Neural cell (in vitro differentiated cells): ENCODE measurements around the gene RPE65. TPM values are rescaled to one million over a fixed set of nuclear protein-coding genes. Genes with fewer than 3 reads are reported as not detected.

ENCODE experiments used
- H2AFZ ChIP-seq: fragments of 200-600, 300-800 bp; sonication (generic), shearing (Covaris generic); 2 replicates; pipeline ENCODE4 v1.6.0; 2014; ENCODE audit warnings: low read depth, mild to moderate bottlenecking, antibody characterized with exemption, low read length, moderate library complexity
- H3F3A ChIP-seq: fragments of 200-600 bp; shearing (Covaris generic); 2 replicates; pipeline ENCODE4 v1.6.1; 2016; ENCODE audit warnings: mild to moderate bottlenecking, moderate library complexity, mixed read lengths, antibody characterized with exemption, low read length; ENCODE audit not compliant: insufficient read depth, poor library complexity, severe bottlenecking
- H3K27ac ChIP-seq: fragments of 200-600, 300-800 bp; sonication (generic), shearing (Covaris generic); 2 replicates; pipeline ENCODE4 v1.5.1; 2014; ENCODE audit warnings: mild to moderate bottlenecking, low read length, moderate library complexity
- H3K27me3 ChIP-seq: fragments of 300-800, 200-600 bp; sonication (generic), shearing (Covaris generic); 2 replicates; pipeline ENCODE4 v1.6.0; 2014; ENCODE audit warnings: mild to moderate bottlenecking, low read depth, low read length, moderate library complexity; ENCODE audit not compliant: insufficient read depth
- H3K36me3 ChIP-seq: fragments of 300-800, 200-600 bp; sonication (generic), shearing (Covaris generic); 2 replicates; pipeline ENCODE4 v1.5.1; 2014; ENCODE audit warnings: mild to moderate bottlenecking, antibody characterized with exemption, low read length, moderate library complexity; ENCODE audit not compliant: insufficient read depth
- H3K4me2 ChIP-seq: fragments of 300-800, 200-600 bp; sonication (generic), shearing (Covaris generic); 2 replicates; pipeline ENCODE4 v1.6.0; 2014; ENCODE audit warnings: mild to moderate bottlenecking, low read length
- H3K4me3 ChIP-seq: fragments of 300-800, 200-600 bp; sonication (generic), shearing (Covaris generic); 2 replicates; pipeline ENCODE4 v1.5.1; 2014; ENCODE audit warnings: mild to moderate bottlenecking, low read length, moderate library complexity
- H3K79me2 ChIP-seq: fragments of 200-600 bp; shearing (Covaris generic); replicated peaks from 2 replicates; pipeline ENCODE4 v1.6.0; 2014; ENCODE audit warnings: mild to moderate bottlenecking, low read length, moderate library complexity; ENCODE audit not compliant: insufficient read depth
- H3K9ac ChIP-seq: fragments of 300-800, 200-600 bp; sonication (generic), shearing (Covaris generic); 2 replicates; pipeline ENCODE4 v1.6.1; 2016; ENCODE audit warnings: mild to moderate bottlenecking, low read length, mixed read lengths
- H3K9me2 ChIP-seq: fragments of 200-600 bp; shearing (Covaris generic); 2 replicates; pipeline ENCODE4 v1.6.1; 2016; ENCODE audit warnings: mild to moderate bottlenecking, low read length, mixed read lengths; ENCODE audit not compliant: insufficient read depth
- H3K9me3 ChIP-seq: fragments of 200-600, 300-800 bp; sonication (generic), shearing (Covaris generic); 2 replicates; pipeline ENCODE4 v1.6.1; 2016; ENCODE audit warnings: mild to moderate bottlenecking, mixed run types, low read length, moderate library complexity, mixed read lengths
- H4K20me1 ChIP-seq: fragments of 200-600 bp; shearing (Covaris generic); 2 replicates; pipeline ENCODE4 v1.6.1; 2016; ENCODE audit warnings: mild to moderate bottlenecking, mixed run types; ENCODE audit not compliant: insufficient read depth
- EP300 ChIP-seq: fragments of 450-650 bp; conservative IDR thresholded peaks from 2 replicates; pipeline ENCODE4 v1.6.1; 2014; ENCODE audit warnings: antibody characterized with exemption, mild to moderate bottlenecking, moderate library complexity; ENCODE audit not compliant: poor library complexity, severe bottlenecking
- EZH2 ChIP-seq: fragments of 200-600, 300-800 bp; shearing (Covaris generic), sonication (generic); IDR thresholded peaks from 2 replicates; pipeline ENCODE4 v1.6.1; 2014; ENCODE audit warnings: antibody characterized with exemption, low read length, borderline replicate concordance, mild to moderate bottlenecking; ENCODE audit not compliant: insufficient read depth, poor library complexity, severe bottlenecking
- MXI1 ChIP-seq: fragments of 450-650 bp; conservative IDR thresholded peaks from 2 replicates; pipeline ENCODE4 v1.6.1; 2014; ENCODE audit warnings: antibody characterized with exemption, mild to moderate bottlenecking; ENCODE audit not compliant: poor library complexity, severe bottlenecking
- POLR2AphosphoS5 ChIP-seq: IDR thresholded peaks from 2 replicates; pipeline ENCODE4 v1.6.1; 2012
- RAD21 ChIP-seq: fragments of 450-650 bp; conservative IDR thresholded peaks from 2 replicates; pipeline ENCODE4 v1.6.1; 2014; ENCODE audit warnings: antibody characterized with exemption, mild to moderate bottlenecking, moderate library complexity
- SMC3 ChIP-seq: fragments of 450-650 bp; conservative IDR thresholded peaks from 2 replicates; pipeline ENCODE4 v1.6.1; 2014; ENCODE audit warnings: antibody characterized with exemption, mild to moderate bottlenecking, moderate library complexity; ENCODE audit not compliant: poor library complexity
- TAF1 ChIP-seq: IDR thresholded peaks from 2 replicates; pipeline ENCODE4 v1.6.1; 2012; ENCODE audit warnings: low read depth
- polyA plus RNA-seq: library from polyadenylated mRNA; depleted of rRNA; stranded (reverse); fragments of >200 nt; gene quantifications from 2 replicates; pipeline ENCODE4 v1.2.3, GENCODE V29; 2014
- TF ChIP-seq, protein P1 (sequence below): fragments of 450-650 bp; IDR thresholded peaks from 2 replicates; pipeline ENCODE4 v1.5.1; 2014; ENCODE audit warnings: antibody characterized with exemption, mild to moderate bottlenecking, moderate library complexity; ENCODE audit not compliant: poor library complexity, severe bottlenecking
- TF ChIP-seq, protein P2 (sequence below): IDR thresholded peaks from 2 replicates; pipeline ENCODE4 v1.6.1; 2012; ENCODE audit warnings: borderline replicate concordance

The RPE65 gene
- polyA plus RNA-seq, 1 donor from 2014 or later = not detected

DNA sequence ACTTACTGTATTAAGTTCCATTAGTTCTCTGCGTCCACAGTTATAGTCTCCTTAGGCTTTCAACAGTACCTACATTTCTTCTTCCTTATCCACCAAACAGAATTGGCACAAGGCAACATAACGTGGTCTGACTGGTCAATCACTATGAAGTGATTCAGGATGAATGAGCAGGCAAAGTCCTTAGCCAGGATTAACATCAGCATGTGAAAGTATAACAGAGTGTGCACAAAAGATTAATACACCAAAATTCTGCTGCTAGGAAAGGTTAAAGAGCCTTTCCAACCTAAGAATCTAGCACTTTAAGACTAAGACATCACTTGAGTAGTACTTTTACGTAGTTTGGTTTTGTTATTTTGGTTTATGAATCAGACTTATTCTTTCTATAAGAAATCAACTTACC lies 31.3 kb upstream of the RPE65 start:
- no peak overlapping the region for H3K9ac ChIP-seq
- H3K27me3 ChIP-seq = no peaks in the 10 kb centered on the region
- no peak overlapping the region for H3K4me2 ChIP-seq
- TF ChIP-seq EZH2 (no peak), SMC3 (no peak), POLR2AphosphoS5 (no peak), RAD21 (no peak), TAF1 (no peak), MXI1 (no peak), EP300 (no peak)
- TF ChIP-seq, protein P1, sequence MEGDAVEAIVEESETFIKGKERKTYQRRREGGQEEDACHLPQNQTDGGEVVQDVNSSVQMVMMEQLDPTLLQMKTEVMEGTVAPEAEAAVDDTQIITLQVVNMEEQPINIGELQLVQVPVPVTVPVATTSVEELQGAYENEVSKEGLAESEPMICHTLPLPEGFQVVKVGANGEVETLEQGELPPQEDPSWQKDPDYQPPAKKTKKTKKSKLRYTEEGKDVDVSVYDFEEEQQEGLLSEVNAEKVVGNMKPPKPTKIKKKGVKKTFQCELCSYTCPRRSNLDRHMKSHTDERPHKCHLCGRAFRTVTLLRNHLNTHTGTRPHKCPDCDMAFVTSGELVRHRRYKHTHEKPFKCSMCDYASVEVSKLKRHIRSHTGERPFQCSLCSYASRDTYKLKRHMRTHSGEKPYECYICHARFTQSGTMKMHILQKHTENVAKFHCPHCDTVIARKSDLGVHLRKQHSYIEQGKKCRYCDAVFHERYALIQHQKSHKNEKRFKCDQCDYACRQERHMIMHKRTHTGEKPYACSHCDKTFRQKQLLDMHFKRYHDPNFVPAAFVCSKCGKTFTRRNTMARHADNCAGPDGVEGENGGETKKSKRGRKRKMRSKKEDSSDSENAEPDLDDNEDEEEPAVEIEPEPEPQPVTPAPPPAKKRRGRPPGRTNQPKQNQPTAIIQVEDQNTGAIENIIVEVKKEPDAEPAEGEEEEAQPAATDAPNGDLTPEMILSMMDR = no peak
- TF ChIP-seq, protein P2, sequence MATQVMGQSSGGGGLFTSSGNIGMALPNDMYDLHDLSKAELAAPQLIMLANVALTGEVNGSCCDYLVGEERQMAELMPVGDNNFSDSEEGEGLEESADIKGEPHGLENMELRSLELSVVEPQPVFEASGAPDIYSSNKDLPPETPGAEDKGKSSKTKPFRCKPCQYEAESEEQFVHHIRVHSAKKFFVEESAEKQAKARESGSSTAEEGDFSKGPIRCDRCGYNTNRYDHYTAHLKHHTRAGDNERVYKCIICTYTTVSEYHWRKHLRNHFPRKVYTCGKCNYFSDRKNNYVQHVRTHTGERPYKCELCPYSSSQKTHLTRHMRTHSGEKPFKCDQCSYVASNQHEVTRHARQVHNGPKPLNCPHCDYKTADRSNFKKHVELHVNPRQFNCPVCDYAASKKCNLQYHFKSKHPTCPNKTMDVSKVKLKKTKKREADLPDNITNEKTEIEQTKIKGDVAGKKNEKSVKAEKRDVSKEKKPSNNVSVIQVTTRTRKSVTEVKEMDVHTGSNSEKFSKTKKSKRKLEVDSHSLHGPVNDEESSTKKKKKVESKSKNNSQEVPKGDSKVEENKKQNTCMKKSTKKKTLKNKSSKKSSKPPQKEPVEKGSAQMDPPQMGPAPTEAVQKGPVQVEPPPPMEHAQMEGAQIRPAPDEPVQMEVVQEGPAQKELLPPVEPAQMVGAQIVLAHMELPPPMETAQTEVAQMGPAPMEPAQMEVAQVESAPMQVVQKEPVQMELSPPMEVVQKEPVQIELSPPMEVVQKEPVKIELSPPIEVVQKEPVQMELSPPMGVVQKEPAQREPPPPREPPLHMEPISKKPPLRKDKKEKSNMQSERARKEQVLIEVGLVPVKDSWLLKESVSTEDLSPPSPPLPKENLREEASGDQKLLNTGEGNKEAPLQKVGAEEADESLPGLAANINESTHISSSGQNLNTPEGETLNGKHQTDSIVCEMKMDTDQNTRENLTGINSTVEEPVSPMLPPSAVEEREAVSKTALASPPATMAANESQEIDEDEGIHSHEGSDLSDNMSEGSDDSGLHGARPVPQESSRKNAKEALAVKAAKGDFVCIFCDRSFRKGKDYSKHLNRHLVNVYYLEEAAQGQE = no peak
- no peaks in the 10 kb centered on the region for H3F3A ChIP-seq
- H3K4me3 ChIP-seq = no peak overlapping the region
- H3K36me3 ChIP-seq = no peaks in the 10 kb centered on the region
- H3K9me3 ChIP-seq = no peaks in the 10 kb centered on the region
- no peaks in the 10 kb centered on the region for H3K79me2 ChIP-seq
- H3K27ac ChIP-seq = no peak overlapping the region
- H2AFZ ChIP-seq = no peak overlapping the region
- H3K9me2 ChIP-seq = no peaks in the 10 kb centered on the region
- H4K20me1 ChIP-seq = no peaks in the 10 kb centered on the region

DNA sequence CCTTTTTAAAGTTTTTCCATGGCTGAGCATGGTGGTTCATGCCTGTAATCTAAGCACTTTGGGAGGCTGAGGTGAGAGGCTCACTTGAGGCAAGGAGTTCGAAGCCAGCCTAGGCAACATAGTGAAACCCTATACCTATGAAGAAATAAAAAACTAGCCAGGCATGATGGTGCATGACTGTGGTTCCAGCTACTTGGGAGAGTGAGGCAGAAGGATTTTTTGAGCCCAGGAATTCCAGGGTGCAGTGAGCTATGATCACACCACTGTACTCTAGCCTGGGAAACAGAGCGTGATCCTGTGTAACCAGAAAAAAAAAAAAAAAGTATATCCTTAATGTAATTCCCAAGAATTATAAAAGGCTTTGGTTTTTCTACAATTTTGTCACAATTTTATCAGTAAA lies 29.7 kb upstream of the RPE65 start:
- no peak overlapping the region for H3K9ac ChIP-seq
- no peaks in the 10 kb centered on the region for H3F3A ChIP-seq
- H3K9me3 ChIP-seq = no peaks in the 10 kb centered on the region
- H3K36me3 ChIP-seq = no peaks in the 10 kb centered on the region
- H3K27ac ChIP-seq = no peak overlapping the region
- TF ChIP-seq RAD21 = no peak
- no peak for TF ChIP-seq TAF1
- TF ChIP-seq, protein P1 = no peak
- no peak for TF ChIP-seq SMC3
- TF ChIP-seq EZH2 = no peak
- TF ChIP-seq POLR2AphosphoS5 = no peak
- TF ChIP-seq, protein P2 = no peak
- TF ChIP-seq EP300 = no peak
- TF ChIP-seq MXI1 = no peak
- H3K79me2 ChIP-seq = no peaks in the 10 kb centered on the region
- no peaks in the 10 kb centered on the region for H4K20me1 ChIP-seq
- H3K27me3 ChIP-seq = no peaks in the 10 kb centered on the region
- H2AFZ ChIP-seq = no peak overlapping the region
- no peaks in the 10 kb centered on the region for H3K9me2 ChIP-seq
- no peak overlapping the region for H3K4me3 ChIP-seq
- no peak overlapping the region for H3K4me2 ChIP-seq
